Right renal pelvis (tissue), 4 donors: Measurements from ENCODE around the gene CKS1B. TPM values are rescaled to one million over a fixed set of nuclear protein-coding genes. Genes with fewer than 3 reads are reported as not detected.

Experiments used
- DNase-seq, 4 donors: peaks; one replicate each; pipeline ENCODE4 v3.0.0-alpha.2; 2013; ENCODE audit warnings: low read depth in 4 of 4, low spot score in 3 of 4, missing footprints in 1 of 4
- polyA plus RNA-seq, 4 donors: library from polyadenylated mRNA; unstranded; fragments of 120-200 nt; gene quantifications; one replicate each; pipeline ENCODE4 v1.2.1, GENCODE V29; 2013; ENCODE audit not compliant: insufficient read length in 4 of 4

Gene CKS1B
- polyA plus RNA-seq, 4 donors, result 89.4 to 103 (median 100) TPM

DNA sequence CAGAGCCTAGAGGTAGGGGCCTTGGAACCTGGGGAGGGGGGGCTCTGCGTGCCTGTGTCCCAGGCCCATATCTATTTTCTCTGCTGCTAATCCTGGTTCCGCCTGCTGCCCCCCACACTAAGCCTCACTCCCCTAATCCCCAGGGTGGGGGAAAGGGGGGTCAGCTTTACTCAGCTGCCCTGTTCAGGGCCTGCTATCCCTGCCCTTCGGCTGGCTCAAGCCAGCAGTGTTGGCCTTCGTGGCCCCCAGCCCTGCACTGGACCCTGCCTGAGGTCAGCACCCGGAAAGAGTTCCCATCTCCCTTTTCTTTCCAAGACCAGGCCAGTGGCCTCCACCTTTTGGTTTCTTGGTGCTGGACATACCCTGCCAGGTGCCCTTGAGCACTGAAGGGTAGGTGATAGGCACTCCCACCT lies 36.5 kb downstream of the CKS1B start:
- no peak for DNase-seq

DNA sequence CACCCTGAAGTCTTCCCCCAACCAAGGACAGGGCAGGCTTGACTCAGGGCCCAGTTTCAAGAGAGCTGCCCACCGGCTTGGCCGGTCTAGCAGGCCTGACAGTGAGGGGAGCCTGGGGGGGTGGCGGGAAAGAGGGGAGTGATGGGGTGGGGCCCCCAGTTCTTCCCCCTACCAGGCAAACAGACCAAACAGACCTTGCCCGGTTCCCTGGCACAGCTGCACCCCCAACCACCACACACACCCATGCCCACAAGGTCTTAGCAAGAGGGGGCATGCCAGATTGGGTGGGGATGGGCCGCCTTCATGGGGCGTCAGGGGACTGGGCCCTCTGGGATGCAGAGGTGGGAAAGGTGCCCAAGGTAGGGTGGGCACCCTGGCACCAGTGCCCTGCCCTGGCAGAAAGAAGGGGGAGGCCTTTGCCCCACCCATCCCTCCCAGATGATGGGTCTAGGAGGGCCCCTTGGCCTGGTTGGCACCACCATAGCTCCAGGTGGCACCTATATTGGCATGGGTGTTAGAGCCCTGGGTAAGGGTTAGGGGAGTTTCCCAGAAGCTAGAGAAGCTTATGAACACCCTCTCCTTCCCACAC lies 37.0 kb downstream of the CKS1B start:
- no peak for DNase-seq

DNA sequence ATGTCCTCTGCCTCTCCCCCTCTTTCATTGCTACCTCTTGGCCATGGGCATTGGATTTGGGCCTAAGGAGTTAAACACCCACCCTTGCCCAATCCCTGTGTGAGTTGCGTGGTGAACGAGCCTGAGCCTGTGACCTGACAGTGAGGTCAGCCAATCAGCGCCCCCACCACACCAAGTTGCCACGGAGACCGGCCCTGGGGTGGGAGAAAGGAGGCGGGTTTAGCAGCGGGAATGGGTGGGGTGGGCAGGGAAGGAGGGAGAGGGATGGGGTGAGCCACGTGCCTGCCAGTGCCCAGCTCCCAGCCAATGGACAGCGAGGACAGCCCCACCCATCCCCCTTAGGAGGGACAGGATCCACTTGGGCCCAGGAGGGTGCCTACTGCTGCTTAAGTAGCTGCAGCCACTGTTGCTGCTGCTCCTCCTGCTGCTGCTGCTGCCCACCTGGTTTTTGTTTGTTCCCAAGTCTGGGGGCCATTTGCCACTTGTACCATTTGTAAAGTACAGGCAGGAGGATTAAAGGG lies 37.6 kb downstream of the CKS1B start:
- DNase-seq, result no peak

DNA sequence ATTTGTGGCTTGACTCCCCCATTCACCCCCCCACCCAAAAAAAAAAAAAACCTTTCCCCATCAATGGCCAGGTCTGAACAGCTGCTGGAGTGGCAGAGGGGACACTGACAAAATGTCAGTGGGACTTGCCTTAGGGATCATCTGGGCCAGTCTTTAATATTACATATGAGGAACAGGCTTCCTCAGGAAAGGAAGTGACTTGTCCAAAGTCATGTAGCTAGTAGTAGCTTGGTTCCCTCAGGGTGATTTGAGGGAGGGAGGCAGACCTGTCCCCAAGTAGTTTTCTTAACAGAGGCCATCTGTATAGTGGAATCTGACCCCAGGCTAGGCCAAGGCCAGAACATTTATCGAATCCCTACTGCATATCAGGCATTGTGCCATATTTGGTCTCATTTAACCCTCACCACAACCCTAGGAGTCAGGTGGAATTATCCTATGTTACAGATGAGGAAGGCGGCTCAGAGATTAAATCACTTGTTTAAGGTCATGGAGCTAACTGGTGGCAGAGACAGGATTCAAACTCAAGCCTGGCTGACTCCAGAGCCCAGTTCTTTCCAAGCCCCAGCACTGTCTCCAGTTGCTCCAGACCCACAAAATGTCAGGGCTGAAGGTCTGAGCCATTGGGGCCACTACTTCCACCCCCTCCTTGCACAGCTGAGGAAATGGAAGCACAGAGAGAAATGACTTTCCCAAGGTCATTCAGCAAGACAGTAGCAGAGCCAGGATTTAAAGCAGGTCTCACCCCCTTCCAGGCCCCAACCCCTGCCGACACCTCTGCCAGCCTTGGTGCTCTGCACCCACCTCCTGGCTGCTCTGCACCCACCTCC lies 38.5 kb downstream of the CKS1B start:
- no peak for DNase-seq

DNA sequence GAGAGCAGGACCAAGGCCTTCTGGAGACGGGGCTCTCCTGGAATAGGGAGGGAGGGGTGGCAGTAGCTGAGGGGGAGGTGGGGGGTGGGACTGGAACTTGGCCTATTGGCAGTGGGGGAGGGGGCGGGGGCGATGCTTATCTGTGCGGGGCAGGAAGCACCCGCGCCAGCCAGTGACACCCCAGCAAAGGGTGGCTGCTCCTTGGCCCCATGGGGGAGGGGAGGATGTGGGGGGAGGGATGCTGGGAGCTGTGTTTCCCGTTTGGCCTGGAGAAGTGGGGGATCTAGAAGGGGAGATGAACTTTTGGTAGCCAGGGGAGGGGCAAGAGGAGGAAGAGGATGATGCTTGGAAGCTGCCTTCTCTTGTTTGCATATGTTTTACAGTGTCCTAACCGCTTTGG lies 39.2 kb downstream of the CKS1B start:
- DNase-seq, result no peak

DNA sequence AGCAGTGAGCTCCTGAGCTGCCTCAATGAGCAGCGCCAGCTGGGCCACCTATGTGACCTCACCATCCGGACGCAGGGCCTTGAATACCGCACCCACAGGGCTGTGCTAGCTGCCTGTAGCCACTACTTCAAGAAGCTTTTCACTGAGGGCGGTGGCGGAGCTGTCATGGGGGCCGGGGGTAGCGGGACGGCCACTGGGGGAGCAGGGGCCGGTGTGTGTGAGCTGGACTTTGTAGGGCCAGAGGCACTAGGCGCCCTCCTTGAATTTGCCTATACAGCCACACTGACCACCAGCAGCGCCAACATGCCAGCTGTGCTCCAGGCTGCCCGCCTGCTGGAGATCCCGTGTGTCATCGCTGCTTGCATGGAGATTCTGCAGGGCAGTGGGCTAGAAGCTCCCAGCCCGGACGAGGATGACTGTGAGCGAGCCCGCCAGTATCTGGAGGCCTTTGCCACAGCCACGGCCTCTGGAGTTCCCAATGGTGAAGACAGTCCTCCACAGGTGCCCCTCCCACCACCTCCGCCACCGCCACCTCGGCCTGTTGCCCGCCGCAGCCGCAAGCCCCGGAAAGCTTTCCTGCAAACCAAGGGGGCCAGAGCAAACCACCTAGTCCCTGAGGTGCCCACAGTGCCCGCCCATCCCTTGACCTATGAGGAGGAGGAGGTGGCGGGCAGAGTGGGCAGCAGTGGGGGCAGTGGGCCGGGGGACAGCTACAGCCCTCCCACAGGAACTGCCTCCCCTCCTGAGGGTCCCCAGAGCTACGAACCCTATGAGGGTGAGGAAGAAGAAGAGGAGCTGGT lies 40.4 kb downstream of the CKS1B start:
- DNase-seq, result no peak

DNA sequence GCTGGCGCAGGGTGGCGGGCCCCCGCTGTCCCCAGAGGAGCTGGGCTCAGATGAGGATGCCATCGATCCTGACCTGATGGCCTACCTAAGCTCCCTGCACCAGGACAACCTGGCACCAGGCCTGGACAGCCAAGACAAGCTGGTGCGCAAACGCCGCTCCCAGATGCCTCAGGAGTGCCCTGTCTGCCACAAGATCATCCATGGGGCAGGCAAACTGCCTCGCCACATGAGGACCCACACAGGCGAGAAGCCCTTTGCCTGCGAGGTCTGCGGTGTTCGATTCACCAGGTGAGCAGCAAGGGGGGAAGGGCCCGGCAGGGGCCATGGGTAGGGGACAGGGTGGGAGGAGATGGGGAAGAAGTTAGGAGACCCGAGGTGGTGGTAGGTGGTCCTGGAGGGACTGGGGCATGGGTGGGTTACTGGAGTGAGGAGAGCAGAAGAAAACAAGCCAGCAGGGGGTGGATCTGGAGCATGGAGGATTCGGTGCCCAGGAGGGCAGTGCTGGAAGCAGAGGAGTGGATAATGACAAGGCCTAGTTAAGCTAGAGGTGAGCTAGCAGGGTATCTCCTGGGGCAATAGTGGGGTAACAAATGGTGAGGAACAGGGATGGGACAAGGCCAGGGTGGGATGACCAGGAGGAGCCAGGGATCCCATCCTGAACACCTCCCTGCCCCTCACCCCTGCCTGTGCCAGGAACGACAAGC lies 41.2 kb downstream of the CKS1B start:
- no peak for DNase-seq

DNA sequence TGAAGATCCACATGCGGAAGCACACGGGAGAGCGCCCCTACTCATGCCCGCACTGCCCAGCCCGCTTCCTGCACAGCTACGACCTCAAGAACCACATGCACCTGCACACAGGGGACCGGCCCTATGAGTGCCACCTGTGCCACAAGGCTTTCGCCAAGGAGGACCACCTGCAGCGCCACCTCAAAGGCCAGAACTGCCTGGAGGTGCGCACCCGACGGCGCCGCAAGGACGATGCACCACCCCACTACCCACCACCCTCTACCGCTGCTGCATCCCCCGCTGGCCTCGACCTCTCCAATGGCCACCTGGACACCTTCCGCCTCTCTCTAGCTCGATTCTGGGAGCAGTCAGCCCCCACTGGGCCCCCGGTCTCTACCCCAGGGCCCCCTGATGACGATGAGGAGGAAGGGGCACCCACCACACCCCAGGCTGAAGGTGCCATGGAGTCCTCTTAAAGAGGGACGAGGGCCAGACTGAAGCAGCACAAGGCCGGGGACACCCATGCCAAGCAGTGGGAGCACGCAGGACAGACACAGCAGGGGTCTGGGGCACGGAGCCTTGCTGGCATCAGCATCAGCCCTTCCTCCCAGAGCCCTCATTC lies 41.9 kb downstream of the CKS1B start:
- DNase-seq, result no peak

DNA sequence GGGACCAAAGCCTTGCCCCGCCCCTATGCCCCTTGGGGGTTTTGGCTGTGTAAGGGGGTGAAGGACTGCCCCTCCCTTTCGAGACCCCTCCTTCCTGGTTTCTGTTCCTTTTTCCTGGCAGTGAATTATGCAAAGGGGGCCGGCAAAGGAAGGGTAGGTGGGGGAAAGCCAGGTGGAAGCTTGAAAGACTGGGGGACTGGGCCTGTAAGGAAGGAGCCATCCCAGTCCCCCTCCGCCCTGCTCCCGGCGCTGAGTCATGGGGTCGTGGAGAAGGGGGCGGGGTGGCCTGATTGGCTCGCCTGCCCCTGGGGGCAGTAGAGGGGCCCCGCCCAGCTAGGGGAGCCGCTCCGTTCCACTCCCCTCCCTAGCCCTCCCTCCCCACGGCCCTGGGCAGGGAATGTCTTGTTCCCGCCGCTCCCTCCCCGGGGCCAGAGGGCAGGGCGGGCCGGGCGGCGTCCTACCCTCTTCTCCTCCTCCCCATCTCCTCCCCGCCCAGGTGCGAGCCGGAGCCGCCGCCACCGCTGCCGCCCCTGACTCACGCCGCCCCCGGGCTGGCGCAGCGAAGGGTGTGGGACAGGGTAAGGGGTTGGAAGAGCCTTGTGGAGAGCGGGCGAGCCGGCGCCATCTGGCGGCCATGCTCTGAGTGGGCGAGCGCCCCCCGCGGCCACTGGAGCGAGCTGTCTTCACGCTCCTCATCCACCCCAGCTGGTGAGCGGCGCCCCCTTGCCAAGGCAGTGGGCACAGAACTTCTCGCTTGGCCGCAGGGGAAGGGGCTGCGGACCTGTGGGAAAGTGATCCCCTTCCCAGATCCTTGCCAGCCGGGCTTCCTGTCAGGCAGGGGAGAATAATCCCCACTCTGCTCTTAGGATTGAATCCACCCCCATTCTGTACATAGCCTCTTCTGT lies 42.8 kb downstream of the CKS1B start:
- DNase-seq, result peak in 1 of 4 donors; percentile 78

DNA sequence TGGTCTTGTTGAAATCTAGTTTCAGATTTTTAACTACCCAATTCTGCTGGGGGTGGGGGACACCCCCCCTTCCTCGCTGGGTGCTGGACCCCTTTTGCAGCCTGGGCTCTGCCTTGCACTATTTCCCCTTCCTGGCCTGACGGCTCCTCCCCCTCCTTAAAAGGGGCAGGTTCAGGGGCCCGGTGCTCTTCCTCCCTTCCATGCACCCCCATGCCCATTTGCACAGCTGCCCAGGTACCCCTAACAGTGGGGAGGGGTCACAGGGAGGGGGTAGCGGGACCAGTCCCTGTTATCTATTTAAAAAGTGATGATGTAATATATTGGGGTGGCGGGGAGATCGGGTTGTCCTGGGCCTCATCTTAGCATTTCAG lies 43.5 kb downstream of the CKS1B start:
- no peak for DNase-seq

DNA sequence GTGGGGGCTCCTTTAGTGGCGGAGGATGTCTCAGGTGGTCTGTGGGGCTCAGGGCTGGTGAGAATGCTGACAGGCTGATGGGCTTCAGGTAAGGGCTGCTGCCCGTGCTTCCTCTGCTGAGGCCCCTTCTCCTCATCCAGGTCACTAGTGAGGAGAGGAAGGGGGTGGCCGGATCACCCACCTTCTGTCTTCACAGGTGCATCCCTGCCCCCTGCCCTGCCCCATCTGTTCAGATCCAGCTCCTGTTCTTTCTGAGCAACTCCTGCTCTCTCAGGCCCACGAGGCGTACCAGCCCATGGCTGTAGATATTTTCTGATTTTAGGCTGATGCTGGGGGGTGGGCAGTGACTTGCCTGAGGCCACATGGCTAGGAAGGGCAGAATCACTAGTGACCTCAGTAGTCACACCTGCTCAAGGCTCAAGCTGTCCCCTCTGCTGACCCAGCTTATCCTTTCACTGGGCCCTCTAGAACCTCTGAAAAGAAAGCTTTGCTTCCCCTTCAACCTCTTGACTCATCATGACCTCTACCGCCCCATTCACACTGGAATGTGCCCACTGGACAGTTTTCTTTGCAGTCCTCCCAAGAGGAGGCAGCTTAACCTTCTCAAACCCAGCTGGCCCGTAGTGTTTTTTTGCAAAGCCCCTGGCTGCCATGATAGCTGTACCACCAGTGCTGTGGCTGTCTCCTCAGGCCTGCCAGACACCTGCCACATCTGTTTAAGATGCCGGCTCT lies 44.3 kb downstream of the CKS1B start:
- DNase-seq, result no peak

DNA sequence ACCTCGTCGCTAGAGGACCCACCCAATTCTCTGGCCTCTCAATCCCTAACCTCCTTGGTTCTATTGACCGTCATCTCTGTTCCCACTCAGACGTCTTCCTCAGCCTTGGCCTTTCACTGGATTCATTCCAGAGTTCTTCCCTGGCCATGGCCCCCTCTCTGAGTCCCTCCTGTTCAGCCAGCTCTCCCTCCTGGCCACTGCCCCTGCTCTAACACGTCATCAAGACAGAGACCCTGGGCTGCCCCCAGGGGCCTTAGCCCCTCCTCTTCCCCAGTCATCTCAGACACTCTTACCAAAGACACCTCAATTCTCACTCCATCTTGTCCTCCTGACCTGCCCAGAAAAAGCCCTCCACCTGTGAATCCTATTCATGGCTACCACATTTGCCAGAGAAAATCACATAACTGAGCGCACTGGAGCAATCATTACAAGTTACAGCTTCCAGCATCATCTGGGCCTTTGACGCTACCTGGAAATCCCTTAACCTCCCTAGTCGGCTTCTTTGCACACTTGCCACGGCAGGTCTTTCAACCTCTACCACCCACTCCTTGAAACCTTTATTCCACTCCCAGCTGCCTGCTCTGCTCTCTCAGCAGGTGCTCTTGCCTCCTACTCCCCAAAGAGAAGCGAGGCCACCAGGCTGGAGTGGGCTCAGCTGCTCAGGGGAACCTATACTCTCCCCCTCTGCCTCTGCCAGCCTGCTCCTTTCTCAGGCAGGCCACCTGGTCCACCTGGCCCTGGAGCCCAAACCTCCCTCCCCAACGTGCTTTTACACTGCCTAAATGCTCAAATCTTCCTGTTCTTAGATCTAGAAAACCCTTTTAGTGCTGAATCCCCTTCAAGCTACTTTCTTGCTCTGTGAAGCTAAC lies 45.1 kb downstream of the CKS1B start:
- no peak for DNase-seq

DNA sequence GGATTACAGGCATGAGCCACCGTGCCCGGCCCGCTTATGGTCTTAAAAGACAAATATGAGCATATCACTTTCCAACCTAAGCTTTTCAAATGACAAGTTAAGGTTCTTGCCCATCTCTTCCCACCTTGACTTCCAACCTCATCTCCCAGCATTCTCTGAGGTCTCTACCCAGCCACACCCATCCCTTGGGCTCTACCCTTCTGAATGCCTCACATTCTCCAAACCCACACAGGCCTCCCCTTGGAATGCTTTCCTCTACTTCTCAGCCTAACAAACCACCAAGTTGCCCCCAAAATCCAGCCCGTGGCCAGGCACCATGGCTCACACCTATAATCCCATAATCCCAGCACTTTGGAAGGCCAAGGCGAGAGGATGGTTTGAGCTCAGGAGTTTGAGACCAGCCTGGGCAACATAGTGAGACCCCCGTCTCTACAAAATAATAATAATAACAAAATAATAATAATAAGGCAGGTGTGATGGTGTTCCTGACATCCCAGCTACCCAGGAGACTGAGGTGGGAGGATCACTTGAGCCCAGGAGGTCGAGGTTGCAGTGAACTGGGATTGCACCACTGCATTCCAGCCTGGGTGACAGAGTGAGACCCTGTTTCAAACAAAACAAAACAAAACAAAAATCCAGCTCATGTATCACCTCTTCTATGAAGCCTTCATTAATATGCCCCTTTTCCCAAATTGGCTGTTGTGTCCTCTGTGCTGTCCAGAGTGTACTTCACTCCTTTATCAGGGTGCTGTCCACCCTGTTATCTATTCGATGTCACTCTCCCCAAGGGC lies 47.9 kb downstream of the CKS1B start:
- no peak for DNase-seq

DNA sequence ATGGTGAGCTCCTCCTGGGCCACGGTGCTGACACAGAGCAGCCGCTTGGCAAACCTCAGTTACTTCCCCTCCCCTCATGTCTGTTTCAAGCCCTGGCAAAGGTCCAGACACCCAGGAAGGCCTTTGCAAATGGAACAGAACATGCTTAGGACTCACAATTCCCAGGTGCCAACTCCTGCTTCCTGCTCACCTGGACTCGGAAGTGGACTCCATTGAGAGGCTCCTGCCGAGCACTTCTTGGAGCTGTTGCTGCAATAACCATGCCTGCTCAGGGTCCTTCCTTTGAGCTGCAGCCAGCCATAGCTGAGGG lies 48.4 kb downstream of the CKS1B start:
- no peak for DNase-seq

DNA sequence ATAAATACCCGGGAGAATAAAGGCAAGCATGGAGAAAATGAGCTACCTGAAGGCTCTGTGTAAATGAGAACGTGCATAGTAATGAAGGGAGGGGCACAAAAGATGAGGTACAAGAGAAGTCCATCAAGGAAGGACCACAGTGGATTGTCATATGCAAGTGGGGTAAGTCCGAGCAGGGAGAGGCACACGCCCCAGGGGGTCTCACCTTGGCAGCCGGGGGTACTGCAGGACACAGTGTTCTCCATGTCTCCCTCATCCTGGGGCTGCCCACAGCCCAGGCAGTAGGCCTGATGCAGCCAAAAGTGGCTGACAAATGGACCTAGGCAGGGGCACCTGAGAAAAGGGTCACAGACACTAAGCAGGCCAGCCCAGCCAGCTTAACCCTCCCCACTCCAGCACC lies 49.1 kb downstream of the CKS1B start:
- DNase-seq, result no peak

DNA sequence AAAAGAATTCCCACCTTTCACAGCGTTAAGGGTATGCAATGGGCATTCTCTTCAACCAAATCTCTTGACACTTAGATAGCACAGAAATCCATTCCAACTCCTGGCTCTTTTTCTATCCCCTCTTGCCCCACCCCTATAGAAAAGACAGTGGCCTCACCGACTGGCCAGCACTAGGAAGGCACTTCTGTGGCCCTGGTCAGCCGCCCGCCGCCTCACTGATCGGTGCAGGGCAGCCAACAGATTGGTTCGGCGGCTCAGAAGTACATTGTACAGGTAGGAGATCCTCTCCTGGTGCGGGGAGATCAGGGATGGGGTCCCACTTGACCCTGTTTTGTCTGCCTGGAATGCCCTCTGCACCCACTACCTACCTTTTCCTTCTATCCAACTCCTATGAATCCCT lies 49.8 kb downstream of the CKS1B start:
- DNase-seq, result no peak

DNA sequence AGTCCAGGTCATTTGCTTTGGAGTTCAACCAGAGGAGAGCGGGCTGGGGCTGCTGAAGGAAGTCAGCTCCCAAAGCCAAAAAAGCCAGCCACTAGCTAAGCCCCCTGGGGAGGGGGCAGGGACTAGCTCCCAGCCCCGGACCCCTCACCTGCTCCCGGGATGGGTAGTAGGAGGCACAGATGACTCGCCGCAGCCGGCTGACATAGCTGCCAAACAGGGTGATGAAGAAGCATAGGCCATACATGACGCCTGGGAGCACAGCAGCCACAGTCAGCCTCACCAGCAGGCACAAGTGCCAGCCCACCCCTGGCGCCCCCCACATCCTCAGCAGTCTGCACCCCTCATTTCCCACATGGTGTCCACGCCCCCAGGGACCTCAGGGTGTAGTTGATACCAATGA lies 51.7 kb downstream of the CKS1B start:
- no peak for DNase-seq
